GM19452 (cell line): Measurements from ENCODE around the gene IL1RL2.

Experiments used
- ATAC-seq: cut with Tn5 transposase; IDR thresholded peaks from one replicate; pipeline ENCODE4 v1.9.1; 2021; ENCODE audit not compliant: unreplicated experiment

The IL1RL2 gene

DNA sequence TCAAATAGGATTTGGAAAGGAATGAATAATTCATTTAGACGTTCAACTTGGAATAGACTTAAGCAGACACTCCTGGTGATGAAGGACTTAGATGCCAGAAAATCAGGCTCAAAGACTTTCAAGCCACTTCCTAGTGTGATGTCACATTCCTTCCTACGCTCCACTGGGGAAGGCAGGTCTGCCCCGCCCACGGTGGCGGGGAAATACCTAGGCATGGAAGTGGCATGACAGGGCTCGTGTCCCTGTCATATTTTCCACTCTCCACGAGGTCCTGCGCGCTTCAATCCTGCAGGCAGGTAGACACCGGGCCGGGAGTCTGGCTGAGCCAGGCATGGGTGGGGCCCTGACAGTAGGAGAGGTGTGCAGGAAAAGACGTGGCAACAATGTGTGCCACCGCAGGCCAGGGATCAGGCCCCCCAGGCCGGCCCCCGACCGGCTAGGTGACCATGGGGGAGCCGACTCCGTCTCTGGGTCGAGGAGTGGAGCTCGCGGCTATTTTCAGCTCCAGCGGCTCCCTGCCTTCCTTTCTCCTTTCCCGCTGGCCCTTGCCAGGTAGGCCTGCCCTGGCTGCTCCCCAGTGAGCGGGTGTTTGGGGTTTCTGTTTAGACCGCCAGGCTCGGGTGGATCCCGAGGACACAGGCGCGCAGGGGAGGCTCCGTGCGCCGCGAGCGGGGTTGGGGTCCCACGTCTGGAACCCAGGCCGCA is at the start of gene IL1RL2:
Gene IL1RL2, plus strand, starts transcription at position 233 of the 705 bp plus-strand sequence. CDS start 845 bp downstream, outside the sequence.
- no peak for ATAC-seq

DNA sequence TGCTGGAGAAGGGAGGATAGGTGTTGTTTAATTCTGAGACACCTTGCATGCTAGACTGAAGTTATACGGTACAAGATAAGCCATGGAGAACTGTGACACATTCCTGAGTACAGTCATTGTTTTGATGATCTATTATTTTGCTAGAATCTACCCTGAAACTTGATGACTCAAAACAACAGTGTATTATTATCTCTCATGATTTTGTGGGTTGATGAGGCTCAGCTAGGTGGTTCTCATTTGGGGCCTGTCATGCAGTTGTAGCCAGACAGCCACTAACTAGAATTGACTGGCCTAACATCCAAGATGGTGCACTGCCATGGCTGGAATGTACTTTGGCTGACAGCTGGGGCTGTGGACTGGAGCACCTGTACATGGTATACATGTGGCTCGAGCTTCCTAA is 49.7 kb upstream of the IL1RL2 start:
- no peak for ATAC-seq

DNA sequence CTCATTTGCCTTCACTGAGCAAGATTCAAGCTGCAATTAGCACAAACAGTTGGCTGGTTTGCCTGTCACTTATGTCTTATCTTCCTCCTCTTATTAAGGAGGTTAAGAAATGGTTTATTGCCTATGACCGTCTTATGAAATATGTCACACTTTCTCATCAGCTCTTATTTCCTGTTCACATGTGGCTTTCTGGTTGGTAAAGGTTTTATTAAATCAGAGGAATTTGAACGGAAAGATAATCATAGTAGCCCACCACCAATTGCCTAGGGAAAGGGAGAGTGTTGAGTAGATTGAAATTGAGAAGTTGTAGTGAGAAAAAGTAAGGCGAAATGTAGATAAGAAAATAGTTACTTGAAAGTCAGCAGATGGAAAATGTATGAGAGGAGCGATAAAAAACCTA is 48.5 kb upstream of the IL1RL2 start:
- ATAC-seq = no peak

DNA sequence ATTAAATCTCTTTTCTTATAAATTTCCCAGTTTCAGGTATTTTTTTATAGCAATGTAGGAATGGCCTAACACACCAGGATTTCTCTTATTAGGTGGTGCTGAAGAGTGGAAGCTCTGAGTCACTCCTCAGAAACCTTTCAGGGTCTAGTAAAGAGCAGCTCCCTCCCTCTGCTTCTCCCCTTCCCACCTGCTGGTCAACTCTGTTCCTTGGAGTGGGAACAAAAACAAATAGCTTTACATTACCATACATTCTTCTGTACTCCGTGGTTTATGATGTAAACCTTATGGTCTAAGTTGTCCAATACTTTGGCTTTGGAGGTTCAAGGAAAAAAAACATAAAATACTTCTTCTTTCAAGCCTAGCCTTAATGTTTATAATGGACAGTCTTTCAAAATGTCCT is 47.0 kb upstream of the IL1RL2 start:
- ATAC-seq = no peak

DNA sequence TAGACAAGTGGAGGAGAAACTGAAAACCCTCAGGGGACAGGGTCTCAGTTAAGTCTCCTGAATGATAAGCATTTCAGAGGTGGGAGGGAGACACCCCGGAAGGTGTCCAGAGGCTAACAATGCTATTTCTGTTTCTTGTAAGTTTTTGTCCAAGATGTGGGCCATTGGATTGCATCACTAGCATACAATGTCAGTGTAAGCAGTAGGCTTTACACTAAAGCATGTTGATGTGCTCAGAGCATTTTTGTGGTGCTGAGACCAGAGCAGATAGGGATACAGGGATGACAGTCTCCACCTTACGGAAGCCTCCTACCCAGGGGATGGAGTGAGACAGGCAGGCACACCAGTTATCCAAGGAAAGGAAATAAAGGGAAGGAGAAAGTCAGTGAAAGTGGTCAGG is 46.4 kb upstream of the IL1RL2 start:
- ATAC-seq = no peak

DNA sequence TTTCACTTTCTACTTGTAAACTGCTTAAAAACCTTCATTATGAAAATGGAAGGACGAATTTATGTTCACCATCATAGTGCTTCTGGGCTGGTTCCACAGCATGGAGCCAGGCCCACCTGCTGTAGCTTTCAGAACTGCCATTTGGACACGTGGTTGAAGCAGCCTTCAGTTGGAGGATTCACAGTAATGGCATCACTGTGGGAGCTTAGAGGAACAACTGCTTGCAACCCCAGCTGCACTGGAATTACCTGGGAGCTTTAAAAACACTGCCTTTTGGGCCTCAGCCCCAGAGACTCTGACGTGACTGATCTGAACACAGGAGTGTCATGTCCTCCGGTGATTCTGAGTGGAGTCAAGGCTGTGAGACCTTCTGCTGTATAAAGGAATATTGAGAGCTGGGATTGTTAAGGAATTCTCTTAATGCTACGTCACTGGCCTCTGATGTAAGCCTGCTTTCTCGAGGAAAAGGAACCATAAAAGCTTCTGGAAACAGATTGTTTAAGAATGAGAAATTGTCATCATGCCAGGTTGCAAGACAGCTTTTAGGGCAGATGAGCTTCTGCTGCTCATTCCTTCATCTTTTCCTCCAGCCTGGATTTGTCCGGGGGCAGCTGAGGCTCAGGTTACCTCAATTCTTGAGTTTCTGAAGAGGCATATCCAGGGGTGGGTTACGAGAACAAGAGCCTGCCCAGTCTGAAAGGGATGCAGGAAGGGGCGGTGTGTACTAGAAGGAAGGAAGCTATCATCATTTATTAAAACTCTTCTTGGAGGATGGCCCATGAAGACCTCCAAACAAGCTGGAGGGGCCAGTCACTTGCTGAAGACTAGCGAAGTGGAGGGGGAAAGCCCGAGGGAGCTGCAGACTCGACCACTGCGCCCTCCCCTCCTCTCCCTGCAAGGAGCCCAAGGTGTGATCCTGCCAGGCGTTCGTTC is 45.5 kb upstream of the IL1RL2 start:
- no peak for ATAC-seq

DNA sequence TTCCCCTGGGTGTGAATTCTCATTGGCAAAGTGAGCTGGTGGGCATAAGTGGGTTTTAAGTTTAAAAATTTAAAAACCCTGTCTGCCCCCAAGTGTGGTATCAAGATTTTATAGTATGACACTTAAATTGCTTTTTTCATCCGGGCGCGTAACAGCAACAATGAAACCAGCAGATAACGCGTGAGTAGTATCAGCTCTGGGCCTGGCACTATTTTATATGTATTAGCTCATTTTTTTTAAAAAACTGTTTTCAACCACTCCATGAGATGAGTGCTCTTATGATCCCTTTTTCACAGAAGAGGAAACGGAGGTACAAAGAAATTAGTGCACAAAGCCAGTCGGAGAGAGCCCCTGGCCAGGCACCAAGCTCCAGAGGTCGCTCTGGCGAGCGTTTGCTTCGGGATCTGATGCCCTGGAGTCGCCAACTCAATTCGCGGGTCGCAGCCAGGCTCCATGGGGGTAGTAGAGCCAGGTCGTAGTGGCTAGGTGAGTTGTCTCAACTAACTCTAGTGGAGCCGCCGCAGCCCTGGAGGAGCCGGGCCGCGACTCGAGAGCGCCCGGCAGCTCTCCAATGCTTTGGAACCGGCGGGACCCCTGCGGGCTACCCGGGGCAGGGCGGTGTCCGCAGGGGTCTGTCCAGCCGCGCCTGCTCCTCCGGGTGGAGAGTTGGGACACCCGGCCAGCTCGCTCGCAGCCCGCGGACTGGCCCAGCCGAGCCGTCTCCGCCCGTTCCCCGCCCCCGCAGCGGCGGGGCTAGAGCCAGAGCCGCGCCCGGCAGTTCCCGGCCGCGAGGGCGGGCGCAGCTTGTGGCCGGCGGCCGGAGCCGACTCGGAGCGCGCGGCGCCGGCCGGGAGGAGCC is 44.6 kb upstream of the IL1RL2 start, which contains the start of gene IL1R1:
Gene IL1R1, plus strand, starts transcription at position 777 of the 859 bp plus-strand sequence. CDS start 14,979 bp downstream, outside the sequence.
- ATAC-seq = no peak

DNA sequence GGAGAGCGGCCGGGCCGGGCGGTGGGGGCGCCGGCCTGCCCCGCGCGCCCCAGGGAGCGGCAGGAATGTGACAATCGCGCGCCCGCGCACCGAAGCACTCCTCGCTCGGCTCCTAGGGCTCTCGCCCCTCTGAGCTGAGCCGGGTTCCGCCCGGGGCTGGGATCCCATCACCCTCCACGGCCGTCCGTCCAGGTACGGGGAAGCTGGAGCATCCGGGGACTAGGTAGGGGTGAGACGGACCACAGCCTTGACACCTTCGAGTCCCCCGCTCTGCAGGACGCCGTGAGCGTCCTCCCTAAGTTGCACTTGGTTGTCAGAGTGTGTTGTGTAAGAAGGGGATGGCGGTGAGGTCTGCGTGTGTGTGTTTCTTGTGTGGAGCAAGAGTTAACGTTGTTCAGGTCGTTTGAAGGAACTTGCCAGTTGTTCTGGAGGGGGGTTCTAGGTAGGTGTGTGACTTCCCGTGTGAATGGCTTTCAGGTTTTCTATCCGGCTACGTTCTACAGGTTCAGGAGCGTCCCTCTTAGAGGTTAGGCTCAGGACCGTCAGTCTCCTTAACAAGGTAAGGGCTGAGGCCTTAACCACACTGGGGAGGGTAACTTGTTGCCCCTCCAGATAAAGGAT is 43.9 kb upstream of the IL1RL2 start:
- ATAC-seq = no peak

DNA sequence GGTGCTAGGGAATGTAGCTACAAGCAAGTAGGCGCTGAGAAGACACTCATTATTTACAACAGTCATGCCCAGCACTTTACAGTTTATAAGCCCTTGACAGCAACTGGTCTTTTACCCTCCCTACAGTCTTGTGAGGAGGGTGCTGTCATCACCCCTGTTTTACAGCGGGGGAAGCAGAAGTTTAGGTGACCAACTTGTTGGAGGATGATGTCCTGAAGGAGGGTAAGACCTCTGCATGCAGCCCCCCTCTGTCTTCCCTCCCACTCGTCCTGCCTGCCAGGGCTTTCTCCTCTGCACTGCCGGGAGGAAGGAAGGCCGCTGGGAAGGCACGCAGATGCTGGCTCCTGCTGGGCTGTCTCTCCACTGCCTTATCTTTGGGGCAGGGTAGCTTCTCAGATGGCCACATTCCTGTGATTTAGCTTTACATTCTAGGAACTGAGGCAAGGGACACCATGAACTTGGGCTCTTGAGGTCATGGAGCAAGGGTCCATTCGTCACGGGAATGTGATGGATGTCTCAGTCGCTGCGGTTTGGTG is 43.3 kb upstream of the IL1RL2 start:
- ATAC-seq = no peak

DNA sequence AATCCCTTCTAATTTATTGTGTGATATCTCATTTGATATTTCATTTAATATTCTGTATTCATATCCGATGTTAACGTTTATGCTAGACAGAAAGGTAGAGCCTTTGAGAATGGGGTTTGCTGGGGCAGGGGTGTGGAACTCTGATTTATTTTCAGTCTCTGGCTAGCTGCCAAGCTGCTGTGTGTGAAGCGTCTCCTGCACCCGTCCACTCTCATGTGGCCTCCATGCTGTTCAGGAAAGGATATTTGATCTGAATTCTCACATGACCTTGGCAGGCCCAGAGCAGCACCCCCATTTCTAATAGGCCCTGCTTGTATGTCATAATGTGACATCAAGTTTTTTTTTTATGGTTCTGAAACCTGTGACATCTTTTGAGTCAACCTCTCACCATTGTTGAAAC is 42.7 kb upstream of the IL1RL2 start:
- ATAC-seq = no peak

DNA sequence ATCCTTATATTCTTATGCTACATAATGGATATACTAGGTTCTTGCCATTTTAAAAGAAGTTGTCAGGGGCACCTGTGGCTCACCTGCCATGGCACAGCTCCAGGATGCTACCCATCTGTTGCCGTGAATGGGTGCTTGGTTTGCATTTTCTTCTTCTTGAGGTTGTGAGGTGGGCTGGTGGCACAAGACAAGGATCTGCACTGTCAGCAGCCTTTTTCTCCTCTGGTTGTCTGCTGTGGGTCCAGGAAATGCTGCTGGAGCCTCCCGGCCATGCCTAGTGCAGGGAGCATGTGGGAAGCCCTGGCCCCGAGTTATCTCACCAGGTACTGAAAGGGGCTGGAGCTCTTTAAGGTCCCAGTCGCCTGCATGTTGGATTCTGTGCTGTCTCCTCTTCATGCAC is 41.7 kb upstream of the IL1RL2 start:
- no peak for ATAC-seq

DNA sequence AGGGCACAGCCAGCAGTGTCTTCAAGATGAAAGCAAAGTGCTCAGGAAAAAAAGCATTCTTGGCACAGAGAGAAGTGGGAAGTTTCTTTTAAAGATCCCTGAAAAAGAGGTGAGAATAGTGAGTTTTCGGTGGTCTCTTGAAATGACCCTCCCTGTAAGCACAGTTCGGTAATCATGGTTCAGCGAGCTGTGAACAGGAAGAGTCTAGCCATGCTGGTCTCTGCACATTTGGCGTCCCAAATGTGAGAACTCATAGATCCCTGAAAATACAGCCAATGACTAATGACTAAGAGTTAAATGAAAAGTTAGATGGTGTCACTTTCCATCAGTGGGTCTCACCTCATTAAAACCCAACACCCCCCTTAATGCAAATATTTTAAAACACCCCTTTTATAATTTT is 40.9 kb upstream of the IL1RL2 start:
- ATAC-seq = no peak

DNA sequence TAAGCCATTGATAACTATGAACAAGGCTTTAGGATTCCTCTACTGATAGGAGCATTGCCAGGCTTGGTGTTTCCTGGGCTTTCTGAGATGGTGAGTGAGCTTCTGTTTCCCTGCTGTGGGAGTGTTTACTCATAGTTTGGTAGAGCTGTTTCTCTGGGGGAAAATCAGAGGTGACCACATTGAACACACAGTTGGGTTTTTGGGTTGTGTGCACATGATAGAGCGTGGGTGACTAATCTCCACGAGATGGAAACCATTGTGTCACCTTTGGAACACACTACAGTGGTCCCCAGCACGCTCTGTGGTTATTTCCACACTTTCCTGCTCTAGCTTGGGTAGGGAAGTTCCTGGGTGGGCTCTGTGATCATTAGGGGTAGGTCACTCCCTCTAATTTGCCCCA is 38.9 kb upstream of the IL1RL2 start:
- ATAC-seq = no peak

DNA sequence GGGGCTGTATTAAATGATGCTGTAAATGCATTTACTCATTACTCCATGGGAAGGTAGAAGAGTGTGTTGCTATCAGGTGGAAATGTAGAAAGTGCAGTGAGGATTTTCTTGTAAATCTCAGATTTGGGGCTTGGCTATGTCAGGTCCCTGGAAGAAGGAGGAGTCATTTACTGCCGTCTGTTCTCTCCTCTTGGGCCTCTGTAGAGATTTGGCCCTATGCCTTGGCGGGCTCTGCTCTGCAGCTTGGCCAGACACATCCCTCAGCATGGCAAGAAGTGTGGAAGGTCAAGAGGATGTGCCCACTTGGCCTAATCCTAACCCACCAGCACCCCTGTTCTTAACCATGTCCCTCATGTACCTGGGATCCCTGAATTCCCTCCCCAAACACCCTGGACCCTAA is 37.6 kb upstream of the IL1RL2 start:
- no peak for ATAC-seq

DNA sequence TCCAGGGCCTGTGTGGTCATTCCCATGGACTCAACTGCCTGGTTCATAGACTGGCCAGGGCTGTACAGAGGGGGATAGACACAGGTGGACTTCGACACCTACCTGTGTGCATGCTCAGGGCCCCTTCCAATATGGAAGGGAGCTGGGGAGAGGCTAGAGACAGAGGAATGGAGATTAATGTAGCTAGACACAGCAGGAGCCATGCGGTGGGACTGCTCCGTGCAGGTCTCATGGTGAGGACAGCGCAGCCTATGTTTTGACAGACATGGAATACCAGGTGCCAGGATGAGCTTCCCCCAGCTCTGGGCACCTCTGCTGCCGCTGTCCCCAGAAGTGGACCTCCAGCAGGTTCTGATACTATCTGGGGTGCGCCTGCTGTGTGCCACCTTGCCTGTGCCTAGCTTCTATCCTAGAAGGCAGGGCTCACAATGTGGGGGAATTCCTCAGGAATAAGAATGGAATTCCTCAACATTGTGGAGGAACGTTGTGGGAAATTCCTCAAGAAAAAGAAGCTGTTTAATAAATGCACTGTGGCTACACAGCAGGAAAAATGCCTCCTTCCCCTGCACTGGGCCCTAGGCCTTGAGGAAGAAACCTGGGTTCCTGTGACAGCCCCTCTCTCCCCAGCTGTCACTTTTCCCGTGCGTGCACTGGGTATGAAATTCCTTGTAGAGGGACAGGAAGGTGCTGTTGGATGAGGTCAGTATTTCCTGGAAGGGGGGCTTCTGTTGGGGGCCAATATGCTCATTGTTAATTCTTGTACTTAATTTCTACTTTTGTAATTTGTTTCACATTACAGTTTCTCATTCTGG is 37.0 kb upstream of the IL1RL2 start:
- no peak for ATAC-seq

DNA sequence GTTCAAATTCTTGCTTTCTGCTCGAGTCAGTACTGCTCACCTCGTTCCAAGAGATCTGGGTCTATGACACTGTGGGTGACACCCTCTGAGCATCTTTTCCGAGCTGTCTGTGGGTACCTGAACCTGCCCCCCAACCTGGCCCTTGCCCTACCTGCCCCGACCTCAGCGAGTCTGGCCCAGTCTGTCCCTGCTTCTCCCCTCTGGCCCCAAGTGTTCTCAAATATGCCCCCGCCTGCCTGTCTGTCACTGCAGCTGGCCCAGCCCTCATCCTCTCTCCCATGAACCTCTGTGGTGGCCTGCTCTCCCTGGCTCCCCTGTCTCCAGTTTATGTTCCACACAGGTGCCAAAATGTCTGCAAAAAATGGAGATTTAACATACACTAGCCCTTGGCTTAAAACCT is 32.5 kb upstream of the IL1RL2 start:
- ATAC-seq = no peak

DNA sequence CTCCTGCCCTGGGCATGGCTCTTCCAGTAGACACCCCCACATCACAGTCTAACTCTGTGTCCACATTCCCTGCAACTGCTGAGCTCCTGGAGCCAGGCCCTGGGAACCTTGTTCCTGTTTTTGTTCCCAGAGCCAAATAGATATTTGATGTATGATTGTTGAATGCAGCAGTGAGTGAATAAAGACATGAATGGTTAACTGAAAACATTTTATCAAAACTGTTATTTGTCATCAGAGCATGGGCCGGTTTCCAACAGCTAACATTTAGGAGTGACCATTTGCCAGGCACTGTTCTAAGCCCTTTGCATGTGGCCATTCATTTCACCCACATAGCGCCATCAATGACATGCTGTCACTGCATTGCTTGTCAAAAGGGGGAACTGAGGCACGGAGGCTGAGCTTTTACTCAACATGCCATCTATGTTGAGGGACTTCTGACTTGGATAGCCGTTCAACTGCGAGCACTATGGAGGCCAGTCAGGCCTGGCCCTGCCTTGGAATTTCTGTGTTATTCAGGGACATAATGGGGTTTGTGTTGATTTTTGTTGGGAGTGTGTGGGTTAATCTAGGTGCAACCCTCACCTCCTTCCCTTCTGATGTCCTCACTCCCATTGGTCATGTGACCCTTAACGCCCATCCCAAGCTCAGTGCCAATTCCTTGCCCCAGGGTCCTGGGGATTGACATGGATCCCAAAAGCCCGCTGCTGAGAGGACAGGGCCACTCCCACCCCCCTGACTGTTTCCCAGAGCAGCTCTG is 31.7 kb upstream of the IL1RL2 start:
- ATAC-seq = no peak

DNA sequence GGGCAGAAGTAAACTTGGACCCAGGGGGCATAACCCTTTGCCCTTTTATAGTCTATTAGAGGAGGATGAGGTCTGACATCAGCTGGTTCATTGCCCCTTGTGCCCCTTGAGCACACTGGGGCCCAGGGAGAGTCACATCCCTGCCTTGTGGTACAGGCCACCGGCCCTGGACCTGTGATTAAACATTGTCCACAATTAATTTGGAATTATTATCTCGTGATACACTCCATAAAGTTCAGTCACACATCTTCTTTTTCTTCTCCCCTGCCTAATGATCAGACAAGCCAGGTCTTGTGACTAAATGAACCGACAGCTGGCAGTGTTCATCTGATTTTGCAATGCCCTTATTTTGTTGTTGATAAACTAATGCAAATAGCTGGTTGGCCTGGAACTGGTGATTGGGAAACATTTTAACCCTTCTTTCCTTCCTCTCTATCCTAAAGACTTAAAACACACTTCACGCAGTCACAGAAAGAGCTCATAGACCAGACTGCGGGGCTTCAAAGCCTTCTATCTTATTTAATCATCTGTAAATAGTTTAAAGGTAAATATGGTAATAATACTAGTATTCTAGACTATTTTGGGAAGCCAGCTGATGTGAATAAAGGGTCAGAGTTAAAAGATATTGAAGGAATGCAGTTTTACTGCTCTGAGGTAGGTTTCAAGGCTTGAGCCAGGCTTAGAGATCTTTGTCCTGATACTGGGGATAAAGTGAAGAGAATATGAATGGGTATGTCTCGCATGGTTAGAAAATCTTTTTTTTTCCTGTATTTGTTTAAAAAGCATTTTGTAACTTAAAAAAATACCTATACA is 30.9 kb upstream of the IL1RL2 start:
- no peak for ATAC-seq
